Esophagus muscularis mucosa (tissue), 4 donors: Measurements from ENCODE around the gene AFF3.

Experiments used
- EP300 ChIP-seq: sonication (generic); formaldehyde crosslinking; IDR thresholded peaks from one replicate; pipeline ENCODE4 v1.6.1; 2017; ENCODE audit warnings: antibody characterized with exemption
- POLR2A ChIP-seq: fragments of 450-650 bp; IDR thresholded peaks from one replicate; pipeline ENCODE4 v1.6.1; 2017; ENCODE audit warnings: antibody characterized with exemption, moderate library complexity, mild to moderate bottlenecking, low read depth
- TF ChIP-seq, protein P1 (sequence below), 3 experiments: fragments of 200-600 bp in 2 of 3; fragments of 450-650 bp in 1 of 3; sonication (generic) in 2 of 3; IDR thresholded peaks; one replicate each; pipeline ENCODE4 v1.5.1; 2017 to 2019; ENCODE audit warnings: antibody characterized with exemption in 3 of 3, mild to moderate bottlenecking in 2 of 3, moderate library complexity in 1 of 3

DNA sequence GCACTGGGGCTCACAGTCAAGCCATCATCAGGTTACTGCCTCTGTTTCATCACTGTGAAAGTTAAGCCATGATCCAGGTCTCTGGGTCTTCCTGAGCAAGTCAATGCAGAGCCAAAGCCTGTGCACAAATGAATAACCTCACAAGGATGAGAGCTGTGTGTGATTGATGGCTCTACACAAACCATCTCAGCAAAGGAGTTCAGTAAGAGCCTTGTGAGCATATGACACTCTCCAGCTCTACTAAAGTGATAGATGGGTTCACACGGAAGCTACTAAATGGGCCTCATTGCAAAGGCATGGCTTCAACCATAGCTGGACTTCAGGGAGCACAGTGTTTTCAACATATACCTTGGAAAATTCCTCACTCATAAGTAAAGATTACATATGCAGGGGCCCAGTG is 101.5 kb downstream of the AFF3 start:
- TF ChIP-seq POLR2A: no peak
- TF ChIP-seq, protein P1, sequence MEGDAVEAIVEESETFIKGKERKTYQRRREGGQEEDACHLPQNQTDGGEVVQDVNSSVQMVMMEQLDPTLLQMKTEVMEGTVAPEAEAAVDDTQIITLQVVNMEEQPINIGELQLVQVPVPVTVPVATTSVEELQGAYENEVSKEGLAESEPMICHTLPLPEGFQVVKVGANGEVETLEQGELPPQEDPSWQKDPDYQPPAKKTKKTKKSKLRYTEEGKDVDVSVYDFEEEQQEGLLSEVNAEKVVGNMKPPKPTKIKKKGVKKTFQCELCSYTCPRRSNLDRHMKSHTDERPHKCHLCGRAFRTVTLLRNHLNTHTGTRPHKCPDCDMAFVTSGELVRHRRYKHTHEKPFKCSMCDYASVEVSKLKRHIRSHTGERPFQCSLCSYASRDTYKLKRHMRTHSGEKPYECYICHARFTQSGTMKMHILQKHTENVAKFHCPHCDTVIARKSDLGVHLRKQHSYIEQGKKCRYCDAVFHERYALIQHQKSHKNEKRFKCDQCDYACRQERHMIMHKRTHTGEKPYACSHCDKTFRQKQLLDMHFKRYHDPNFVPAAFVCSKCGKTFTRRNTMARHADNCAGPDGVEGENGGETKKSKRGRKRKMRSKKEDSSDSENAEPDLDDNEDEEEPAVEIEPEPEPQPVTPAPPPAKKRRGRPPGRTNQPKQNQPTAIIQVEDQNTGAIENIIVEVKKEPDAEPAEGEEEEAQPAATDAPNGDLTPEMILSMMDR (IDR thresholded peaks at IDR 0.05): no peak
- TF ChIP-seq EP300: no peak
